SU-DHL-6 (cell line): ENCODE data around the gene ZBED2.
"Not testable (repeated sequence)": the region's sequence is repeated elsewhere in the genome, so short reads cannot be mapped to it uniquely, and the experiment has no call there.

Experiments used
- EZH2phosphoT487 ChIP-seq: fragments of 200-600 bp; sonication (generic), shearing (Covaris generic); conservative IDR thresholded peaks from 2 replicates; pipeline ENCODE4 v1.6.1; 2018; ENCODE audit warnings: mild to moderate bottlenecking, antibody characterized with exemption, low read length, moderate library complexity, mixed read lengths
- TF ChIP-seq, protein P1 (sequence below): fragments of 200-600 bp; sonication (generic); IDR thresholded peaks from one replicate; pipeline ENCODE4 v1.5.1; 2017; ENCODE audit warnings: antibody characterized with exemption, mild to moderate bottlenecking, low read length, moderate library complexity; ENCODE audit not compliant: insufficient read depth, poor library complexity, severe bottlenecking

DNA sequence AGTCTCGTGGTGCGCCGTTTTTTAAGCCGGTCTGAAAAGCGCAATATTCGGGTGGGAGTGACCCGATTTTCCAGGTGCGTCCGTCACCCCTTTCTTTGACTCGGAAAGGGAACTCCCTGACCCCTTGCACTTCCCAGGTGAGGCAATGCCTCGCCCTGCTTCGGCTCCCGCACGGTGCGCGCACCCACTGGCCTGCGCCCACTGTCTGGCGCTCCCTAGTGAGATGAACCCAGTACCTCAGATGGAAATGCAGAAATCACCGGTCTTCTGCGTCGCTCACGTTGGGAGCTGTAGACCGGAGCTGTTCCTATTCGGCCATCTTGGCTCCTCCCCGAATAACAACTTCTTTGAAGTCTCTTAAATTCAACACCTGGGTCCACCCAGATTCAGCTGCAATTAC, 33.2 kb downstream of the ZBED2 start:
- TF ChIP-seq, protein P1, sequence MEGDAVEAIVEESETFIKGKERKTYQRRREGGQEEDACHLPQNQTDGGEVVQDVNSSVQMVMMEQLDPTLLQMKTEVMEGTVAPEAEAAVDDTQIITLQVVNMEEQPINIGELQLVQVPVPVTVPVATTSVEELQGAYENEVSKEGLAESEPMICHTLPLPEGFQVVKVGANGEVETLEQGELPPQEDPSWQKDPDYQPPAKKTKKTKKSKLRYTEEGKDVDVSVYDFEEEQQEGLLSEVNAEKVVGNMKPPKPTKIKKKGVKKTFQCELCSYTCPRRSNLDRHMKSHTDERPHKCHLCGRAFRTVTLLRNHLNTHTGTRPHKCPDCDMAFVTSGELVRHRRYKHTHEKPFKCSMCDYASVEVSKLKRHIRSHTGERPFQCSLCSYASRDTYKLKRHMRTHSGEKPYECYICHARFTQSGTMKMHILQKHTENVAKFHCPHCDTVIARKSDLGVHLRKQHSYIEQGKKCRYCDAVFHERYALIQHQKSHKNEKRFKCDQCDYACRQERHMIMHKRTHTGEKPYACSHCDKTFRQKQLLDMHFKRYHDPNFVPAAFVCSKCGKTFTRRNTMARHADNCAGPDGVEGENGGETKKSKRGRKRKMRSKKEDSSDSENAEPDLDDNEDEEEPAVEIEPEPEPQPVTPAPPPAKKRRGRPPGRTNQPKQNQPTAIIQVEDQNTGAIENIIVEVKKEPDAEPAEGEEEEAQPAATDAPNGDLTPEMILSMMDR: not testable (repeated sequence)
- not testable (repeated sequence) for TF ChIP-seq EZH2phosphoT487
